Astrocyte of the cerebellum (primary cell): Measurements from ENCODE around the gene ZNF23.

Experiments
- DNase-seq: peaks from one replicate; pipeline ENCODE4 v3.0.0-alpha.2; 2011; ENCODE audit warnings: low read depth
- H3K4me3 ChIP-seq: 2 replicates; pipeline ENCODE4 v1.5.1; 2011; ENCODE audit warnings: mild to moderate bottlenecking, low read depth, low read length, moderate library complexity
- in situ Hi-C: cut with HindIII; loops from 2 replicates; pipeline ENCODE4 v1.10.0; 2017; ENCODE audit warnings: low sequenced_read_pairs
- TF ChIP-seq, protein P1 (sequence below): IDR thresholded peaks from 2 replicates; pipeline ENCODE4 v1.5.1; 2012; ENCODE audit warnings: low read length, low read depth, moderate library complexity, mild to moderate bottlenecking; ENCODE audit errors: missing control alignments

The ZNF23 gene

GRCh38 chr16:71498031-71498430 is 36.0 kb upstream of the ZNF23 start:
- in situ Hi-C loops = no loop called here
- H3K4me3 ChIP-seq = no peak overlapping the region
- TF ChIP-seq, protein P1, sequence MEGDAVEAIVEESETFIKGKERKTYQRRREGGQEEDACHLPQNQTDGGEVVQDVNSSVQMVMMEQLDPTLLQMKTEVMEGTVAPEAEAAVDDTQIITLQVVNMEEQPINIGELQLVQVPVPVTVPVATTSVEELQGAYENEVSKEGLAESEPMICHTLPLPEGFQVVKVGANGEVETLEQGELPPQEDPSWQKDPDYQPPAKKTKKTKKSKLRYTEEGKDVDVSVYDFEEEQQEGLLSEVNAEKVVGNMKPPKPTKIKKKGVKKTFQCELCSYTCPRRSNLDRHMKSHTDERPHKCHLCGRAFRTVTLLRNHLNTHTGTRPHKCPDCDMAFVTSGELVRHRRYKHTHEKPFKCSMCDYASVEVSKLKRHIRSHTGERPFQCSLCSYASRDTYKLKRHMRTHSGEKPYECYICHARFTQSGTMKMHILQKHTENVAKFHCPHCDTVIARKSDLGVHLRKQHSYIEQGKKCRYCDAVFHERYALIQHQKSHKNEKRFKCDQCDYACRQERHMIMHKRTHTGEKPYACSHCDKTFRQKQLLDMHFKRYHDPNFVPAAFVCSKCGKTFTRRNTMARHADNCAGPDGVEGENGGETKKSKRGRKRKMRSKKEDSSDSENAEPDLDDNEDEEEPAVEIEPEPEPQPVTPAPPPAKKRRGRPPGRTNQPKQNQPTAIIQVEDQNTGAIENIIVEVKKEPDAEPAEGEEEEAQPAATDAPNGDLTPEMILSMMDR = no peak
- DNase-seq = no peak

DNA sequence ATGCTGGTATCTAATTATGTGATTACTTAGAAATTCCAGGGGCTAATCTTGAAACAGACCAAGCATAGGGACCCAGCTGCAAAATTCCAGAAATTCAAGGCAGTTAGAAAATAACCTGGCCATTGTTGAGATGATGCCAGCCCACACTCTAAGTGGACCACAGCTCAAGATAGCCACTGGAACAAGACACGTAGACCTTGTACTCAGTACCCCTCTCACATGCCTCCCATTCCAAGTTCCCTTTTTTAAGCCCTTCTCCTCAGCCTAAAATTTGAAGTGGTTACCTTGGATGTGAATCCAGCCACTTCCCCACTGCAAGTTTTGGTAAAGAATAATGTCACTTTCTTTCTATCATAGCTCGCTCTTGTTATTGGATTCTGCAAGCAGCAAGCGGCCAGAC is 31.2 kb upstream of the ZNF23 start:
- TF ChIP-seq, protein P1 = no peak
- DNase-seq = no peak
- no peak overlapping the region for H3K4me3 ChIP-seq
- in situ Hi-C loops = no loop called here

DNA sequence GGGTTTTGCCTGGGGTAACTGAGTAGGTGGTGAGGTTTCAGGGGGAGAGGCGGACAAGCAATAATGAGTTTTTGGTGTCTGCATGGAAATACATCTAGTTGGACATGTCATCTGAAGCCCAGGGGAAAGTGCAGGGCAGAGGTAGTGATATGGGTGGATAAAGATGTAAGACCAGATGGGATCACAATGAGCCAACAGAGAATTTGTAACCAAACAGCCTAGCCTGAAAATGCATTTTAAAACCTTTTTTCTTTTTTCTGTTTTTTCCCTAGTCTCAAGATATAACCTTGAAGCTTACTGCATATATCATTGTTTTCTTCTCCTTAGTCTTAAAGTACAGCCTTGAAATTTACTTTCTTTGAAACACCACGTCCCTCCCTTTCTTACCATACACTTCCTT is 30.7 kb upstream of the ZNF23 start:
- no peak overlapping the region for H3K4me3 ChIP-seq
- DNase-seq = no peak
- TF ChIP-seq, protein P1 = no peak
- in situ Hi-C loops = no loop called here

DNA sequence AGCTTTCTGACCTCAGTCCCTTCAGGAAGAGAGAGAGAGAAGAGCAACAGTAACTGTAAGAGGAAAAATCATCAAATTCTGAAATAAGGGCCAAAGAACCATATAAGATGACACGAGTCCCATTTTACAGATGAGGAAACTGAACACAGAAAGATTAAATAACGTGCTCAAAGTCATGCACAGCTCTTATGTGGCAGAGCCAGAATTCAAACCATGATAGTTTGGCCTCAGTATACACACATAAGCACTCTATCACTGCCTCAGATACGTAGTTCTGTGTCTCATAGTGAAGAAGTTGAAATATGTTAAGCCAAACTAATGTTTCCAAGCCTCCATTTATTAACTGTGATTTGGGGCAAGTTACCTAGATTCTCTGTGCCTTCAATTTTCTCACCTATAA is 29.0 kb upstream of the ZNF23 start:
- in situ Hi-C loops = no loop called here
- no peak for DNase-seq
- TF ChIP-seq, protein P1 = no peak
- H3K4me3 ChIP-seq = no peak overlapping the region

DNA sequence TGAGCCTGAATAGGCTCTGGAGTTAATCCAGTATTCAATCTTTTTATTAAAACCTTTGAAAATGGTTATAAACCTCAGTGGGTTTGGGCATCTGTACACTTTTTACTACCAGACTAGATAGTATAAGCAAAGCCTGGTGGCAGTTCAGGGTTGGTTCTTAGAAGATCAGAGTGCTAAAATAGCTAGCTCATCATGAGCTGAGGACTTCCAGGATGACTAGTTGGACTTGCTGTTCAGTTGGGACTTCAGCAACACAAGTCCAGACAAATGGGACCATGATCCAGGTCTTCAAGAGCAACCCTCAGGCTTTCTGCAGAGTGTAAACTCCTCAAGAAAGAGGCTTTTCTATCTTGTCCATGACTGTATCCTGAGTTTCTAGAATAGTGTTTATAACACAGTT is 28.3 kb upstream of the ZNF23 start:
- in situ Hi-C loops = no loop called here
- TF ChIP-seq, protein P1 = no peak
- H3K4me3 ChIP-seq = no peak overlapping the region
- DNase-seq = no peak

GRCh38 chr16:71489122-71489521 is 27.1 kb upstream of the ZNF23 start, which contains the start of gene ZNF19:
TSS of gene ZNF19 (minus strand) at chr16:71489324. CDS start at chr16:71482114, 7,210 bp downstream.
- no peak for DNase-seq
- in situ Hi-C loops = no loop called here
- no peak within 1 kb of the TSS for H3K4me3 ChIP-seq
- TF ChIP-seq, protein P1 = no peak
